H9 (cell line): Measurements from ENCODE around the gene PDE5A. TPM values are rescaled to one million over a fixed set of nuclear protein-coding genes. Genes with fewer than 3 reads are reported as not detected.

ENCODE experiments used
- DNase-seq: peaks from one replicate; pipeline ENCODE4 v3.0.0-alpha.2; 2017
- H2AFZ ChIP-seq: one replicate; pipeline ENCODE4 v1.6.1; 2013; ENCODE audit warnings: mild to moderate bottlenecking, low read length, control low read depth, moderate library complexity
- H2AK5ac ChIP-seq: 2 replicates; pipeline ENCODE4 v1.6.1; 2013; ENCODE audit warnings: low read length, control low read depth, mixed read lengths; ENCODE audit not compliant: insufficient read length
- H2BK120ac ChIP-seq: one replicate; pipeline ENCODE4 v1.6.1; 2013; ENCODE audit warnings: low read depth, mild to moderate bottlenecking, low read length, control low read depth, inconsistent platforms; ENCODE audit not compliant: poor library complexity, severe bottlenecking
- H2BK12ac ChIP-seq: 2 replicates; pipeline ENCODE4 v1.6.1; 2013; ENCODE audit warnings: low read length, control low read depth, mixed read lengths, low read depth; ENCODE audit not compliant: insufficient read length
- H2BK15ac ChIP-seq: 2 replicates; pipeline ENCODE4 v1.6.1; 2013; ENCODE audit warnings: low read depth, low read length, control low read depth
- H2BK20ac ChIP-seq: one replicate; pipeline ENCODE4 v1.6.1; 2013; ENCODE audit warnings: low read depth, mild to moderate bottlenecking, low read length, control low read depth, inconsistent platforms; ENCODE audit not compliant: poor library complexity, severe bottlenecking
- H2BK5ac ChIP-seq: 2 replicates; pipeline ENCODE4 v1.6.1; 2013; ENCODE audit warnings: low read length, control low read depth, mixed read lengths; ENCODE audit not compliant: insufficient read length
- H3K14ac ChIP-seq: 2 replicates; pipeline ENCODE4 v1.6.1; 2013; ENCODE audit warnings: low read length, control low read depth; ENCODE audit not compliant: insufficient read depth
- H3K18ac ChIP-seq: 2 replicates; pipeline ENCODE4 v1.6.1; 2013; ENCODE audit warnings: low read depth, mild to moderate bottlenecking, mixed read lengths, low read length, control low read depth; ENCODE audit not compliant: insufficient read length
- H3K23ac ChIP-seq: 2 replicates; pipeline ENCODE4 v1.6.1; 2013; ENCODE audit warnings: low read length, control low read depth, mixed read lengths, low read depth; ENCODE audit not compliant: insufficient read length
- H3K23me2 ChIP-seq: 2 replicates; pipeline ENCODE4 v1.6.1; 2013; ENCODE audit warnings: low read depth, mild to moderate bottlenecking, mixed read lengths, low read length, control low read depth; ENCODE audit not compliant: insufficient read length, poor library complexity, severe bottlenecking
- H3K27ac ChIP-seq: 2 replicates; pipeline ENCODE4 v1.5.1; 2013; ENCODE audit warnings: low read length, control low read depth, mixed read lengths, low read depth; ENCODE audit not compliant: insufficient read length
- H3K27me3 ChIP-seq: 2 replicates; pipeline ENCODE4 v1.6.1; 2013; ENCODE audit warnings: low read length, control low read depth, inconsistent platforms; ENCODE audit not compliant: insufficient read depth
- H3K4ac ChIP-seq: 2 replicates; pipeline ENCODE4 v1.6.1; 2013; ENCODE audit warnings: low read depth, mild to moderate bottlenecking, control low read depth, inconsistent platforms, low read length, moderate library complexity
- H3K4me1 ChIP-seq: 2 replicates; pipeline ENCODE4 v1.6.1; 2013; ENCODE audit warnings: low read length, control low read depth, inconsistent platforms; ENCODE audit not compliant: insufficient read depth
- H3K4me2 ChIP-seq: 2 replicates; pipeline ENCODE4 v1.6.1; 2013; ENCODE audit warnings: low read length, control low read depth, mixed read lengths; ENCODE audit not compliant: insufficient read length, insufficient read depth
- H3K56ac ChIP-seq: 2 replicates; pipeline ENCODE4 v1.6.1; 2013; ENCODE audit warnings: low read depth, mild to moderate bottlenecking, mixed read lengths, low read length, control low read depth; ENCODE audit not compliant: insufficient read length
- H3K79me1 ChIP-seq: 2 replicates; pipeline ENCODE4 v1.6.1; 2013; ENCODE audit warnings: low read depth, mild to moderate bottlenecking, moderate library complexity, low read length, control low read depth, inconsistent platforms; ENCODE audit not compliant: insufficient read depth, poor library complexity, severe bottlenecking
- H3K79me2 ChIP-seq: 2 replicates; pipeline ENCODE4 v1.6.1; 2013; ENCODE audit warnings: low read length, control low read depth, inconsistent platforms; ENCODE audit not compliant: insufficient read depth
- H3K9ac ChIP-seq: 2 replicates; pipeline ENCODE4 v1.6.1; 2013; ENCODE audit warnings: low read length, control low read depth, mixed read lengths; ENCODE audit not compliant: insufficient read length; ENCODE audit errors: extremely low read depth
- H3K9me3 ChIP-seq: one replicate; pipeline ENCODE4 v1.6.1; 2013; ENCODE audit warnings: low read depth, low read length, inconsistent platforms; ENCODE audit not compliant: control insufficient read depth
- H3T11ph ChIP-seq: one replicate; pipeline ENCODE4 v1.6.1; 2013; ENCODE audit warnings: mild to moderate bottlenecking, low read length, control low read depth, inconsistent platforms
- H4K20me1 ChIP-seq: one replicate; pipeline ENCODE4 v1.6.1; 2013; ENCODE audit not compliant: control insufficient read depth, insufficient read length, insufficient read depth
- H4K5ac ChIP-seq: 2 replicates; pipeline ENCODE4 v1.6.1; 2013; ENCODE audit warnings: low read depth, mild to moderate bottlenecking, mixed read lengths, low read length, control low read depth; ENCODE audit not compliant: insufficient read length
- H4K8ac ChIP-seq: replicated peaks from 2 replicates; pipeline ENCODE4 v1.6.1; 2013; ENCODE audit warnings: low read length, control low read depth, mixed read lengths, low read depth; ENCODE audit not compliant: insufficient read length
- H4K91ac ChIP-seq: 2 replicates; pipeline ENCODE4 v1.6.1; 2013; ENCODE audit warnings: low read depth, mild to moderate bottlenecking, moderate library complexity, mixed read lengths, low read length, control low read depth; ENCODE audit not compliant: insufficient read length
- H3K27ac Mint-ChIP-seq, 3 experiments: 2 replicates in 2 of 3; 3 replicates in 1 of 3; pipeline ENCODE4 v1.8.0; 2020 to 2021; ENCODE audit warnings: mixed read lengths in 3 of 3, mild to moderate bottlenecking in 1 of 3, moderate library complexity in 1 of 3
- H3K27me3 Mint-ChIP-seq: 2 replicates; pipeline ENCODE4 v1.8.0; 2021; ENCODE audit warnings: low read depth, mild to moderate bottlenecking, moderate library complexity, mixed read lengths
- H3K36me3 Mint-ChIP-seq, 3 experiments: 2 replicates in 2 of 3; 3 replicates in 1 of 3; pipeline ENCODE4 v1.8.0; 2020 to 2021; ENCODE audit warnings: low read depth in 3 of 3, mixed read lengths in 3 of 3; ENCODE audit not compliant: insufficient read depth in 1 of 3
- H3K4me1 Mint-ChIP-seq, 2 experiments: 2 replicates each; pipeline ENCODE4 v1.8.0; 2020; ENCODE audit warnings: mixed read lengths in 2 of 2
- H3K4me3 Mint-ChIP-seq, 2 experiments: 2 replicates in 1 of 2; 3 replicates in 1 of 2; pipeline ENCODE4 v1.8.0; 2020 to 2021; ENCODE audit warnings: mild to moderate bottlenecking in 2 of 2, mixed read lengths in 2 of 2, moderate library complexity in 1 of 2
- H3K9me3 Mint-ChIP-seq, 2 experiments: 2 replicates in 1 of 2; 3 replicates in 1 of 2; pipeline ENCODE4 v1.8.0; 2020; ENCODE audit warnings: mild to moderate bottlenecking in 2 of 2, mixed read lengths in 2 of 2, moderate library complexity in 1 of 2
- WGBS: extraction: QIAGEN DNeasy Blood & Tissue Kit; methylation state at CpG from one replicate; pipeline ENCODE4 v1.1.7; 2013; ENCODE audit warnings: missing lambda C conversion rate, low lambda C conversion rate, mixed read lengths; ENCODE audit not compliant: insufficient read length; ENCODE audit errors: extremely low coverage; 5-methylcytosine and 5-hydroxymethylcytosine counted together
- total RNA-seq: library from RNA; stranded (reverse); gene quantifications from 2 replicates; pipeline ENCODE4 v1.2.1, GENCODE V29; 2021
- TF ChIP-seq, protein P1 (sequence below): fragments of 200-600 bp; sonication (generic); conservative IDR thresholded peaks from 3 replicates; pipeline ENCODE4 v1.8.0; 2021; ENCODE audit warnings: antibody characterized with exemption, mild to moderate bottlenecking

PDE5A gene
- total RNA-seq, 1 experiment from 2014 or later: 15.7 TPM

DNA sequence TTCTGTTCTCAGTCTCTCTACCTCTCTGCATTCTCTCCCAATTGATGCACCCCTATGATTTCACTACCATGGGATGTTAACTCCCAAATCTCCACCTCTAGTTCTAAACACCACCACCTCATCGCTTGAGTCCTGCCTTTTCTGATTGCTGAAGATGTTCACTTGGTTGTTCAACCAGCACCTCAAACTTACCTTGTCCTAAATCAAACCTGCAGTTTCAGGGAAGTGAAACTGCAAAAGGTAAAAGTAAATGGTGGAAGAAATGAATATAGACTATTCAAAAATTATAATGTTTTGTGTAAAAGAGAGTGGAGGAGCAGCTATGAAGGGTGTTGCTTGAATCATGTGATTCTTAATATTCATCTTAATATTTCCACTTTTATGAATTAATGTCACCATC, 91.0 kb downstream of the PDE5A start:
- no CpG with 5 or more reads among the region's 1 CpG for WGBS

More for the DNA sequence above, 91.0 kb downstream of the PDE5A start:
- no peak overlapping the region for H3K4me2 ChIP-seq
- H3K56ac ChIP-seq: no peak overlapping the region
- H2BK20ac ChIP-seq: no peak overlapping the region
- H3K79me1 ChIP-seq: no peaks in the 10 kb centered on the region
- no peak overlapping the region for H2BK12ac ChIP-seq
- Mint-ChIP-seq H3K4me3 (no peak overlapping the region), H3K27ac (peak overlapping the region in 1 of 3 experiments; percentile 7; a peak in 2 of 7 replicates), H3K27me3 (no peaks in the 10 kb centered on the region; the same call in 1 of the 2 replicates), H3K36me3 (peaks cover 39 to 56% (median 51%) of the 10 kb centered on the region in 3 experiments), H3K4me1 (peaks cover 18 to 20% of the 10 kb centered on the region in 2 experiments), H3K9me3 (peaks cover 19 to 22% of the 10 kb centered on the region in 2 experiments)
- no peaks in the 10 kb centered on the region for H3K23me2 ChIP-seq
- no peak for DNase-seq
- no peak overlapping the region for H2BK5ac ChIP-seq
- peaks cover 8% of the 10 kb centered on the region for H3K9me3 ChIP-seq
- H3K4ac ChIP-seq: no peak overlapping the region
- H2AK5ac ChIP-seq: no peak overlapping the region
- no peaks in the 10 kb centered on the region for H3K79me2 ChIP-seq
- no peaks in the 10 kb centered on the region for H4K20me1 ChIP-seq
- no peak overlapping the region for H4K5ac ChIP-seq
- no peak overlapping the region for H3K23ac ChIP-seq
- H4K91ac ChIP-seq: no peak overlapping the region
- no peak overlapping the region for H3T11ph ChIP-seq
- H4K8ac ChIP-seq: no peak overlapping the region
- H2BK120ac ChIP-seq: no peak overlapping the region
- no peak overlapping the region for H2AFZ ChIP-seq
- H3K18ac ChIP-seq: no peak overlapping the region
- no peak overlapping the region for H3K9ac ChIP-seq
- TF ChIP-seq, protein P1, sequence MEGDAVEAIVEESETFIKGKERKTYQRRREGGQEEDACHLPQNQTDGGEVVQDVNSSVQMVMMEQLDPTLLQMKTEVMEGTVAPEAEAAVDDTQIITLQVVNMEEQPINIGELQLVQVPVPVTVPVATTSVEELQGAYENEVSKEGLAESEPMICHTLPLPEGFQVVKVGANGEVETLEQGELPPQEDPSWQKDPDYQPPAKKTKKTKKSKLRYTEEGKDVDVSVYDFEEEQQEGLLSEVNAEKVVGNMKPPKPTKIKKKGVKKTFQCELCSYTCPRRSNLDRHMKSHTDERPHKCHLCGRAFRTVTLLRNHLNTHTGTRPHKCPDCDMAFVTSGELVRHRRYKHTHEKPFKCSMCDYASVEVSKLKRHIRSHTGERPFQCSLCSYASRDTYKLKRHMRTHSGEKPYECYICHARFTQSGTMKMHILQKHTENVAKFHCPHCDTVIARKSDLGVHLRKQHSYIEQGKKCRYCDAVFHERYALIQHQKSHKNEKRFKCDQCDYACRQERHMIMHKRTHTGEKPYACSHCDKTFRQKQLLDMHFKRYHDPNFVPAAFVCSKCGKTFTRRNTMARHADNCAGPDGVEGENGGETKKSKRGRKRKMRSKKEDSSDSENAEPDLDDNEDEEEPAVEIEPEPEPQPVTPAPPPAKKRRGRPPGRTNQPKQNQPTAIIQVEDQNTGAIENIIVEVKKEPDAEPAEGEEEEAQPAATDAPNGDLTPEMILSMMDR: no peak
- H3K14ac ChIP-seq: no peak overlapping the region
- H3K27ac ChIP-seq: no peak overlapping the region
- H2BK15ac ChIP-seq: no peak overlapping the region
- no peaks in the 10 kb centered on the region for H3K27me3 ChIP-seq
- H3K4me1 ChIP-seq: peaks cover 1% of the 10 kb centered on the region; the same call in 1 of the 2 replicates
